NCI-H1436 (cell line): ENCODE data around the gene SCP2D1.
"Not testable (repeated sequence)": the region's sequence is repeated elsewhere in the genome, so short reads cannot be mapped to it uniquely, and the experiment has no call there.

Source experiments
- DNase-seq: peaks from one replicate; lab custom pipeline; 2025; lab: John Stamatoyannopoulos, UW

SCP2D1 gene

DNA sequence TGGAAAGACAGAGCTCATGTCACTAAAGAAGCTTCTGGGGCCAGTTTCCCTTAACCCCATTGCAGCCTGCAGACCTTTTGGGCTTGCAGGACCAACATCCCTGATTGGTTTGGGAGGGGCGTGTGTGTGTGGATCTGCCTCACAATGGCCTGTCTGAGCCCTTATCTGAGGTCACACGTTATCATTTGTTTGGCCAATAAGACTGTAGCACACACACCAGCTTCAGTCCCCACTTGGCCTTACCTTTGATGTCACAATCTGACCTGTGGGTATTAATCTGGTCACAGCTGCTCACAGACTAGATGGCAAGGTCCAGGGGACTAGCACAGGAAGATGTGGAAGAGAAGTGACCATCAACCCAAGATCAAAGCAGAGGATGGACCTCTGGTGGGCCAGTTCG is at the start of gene SCP2D1:
Gene SCP2D1 (plus strand): TSS at position 301 of the 400 bp plus-strand sequence. CDS start 33 bp downstream, at position 334.
- no peak for DNase-seq

GRCh38 chr20:18767676-18768075 is 45.9 kb upstream of the SCP2D1 start:
- no peak for DNase-seq

DNA sequence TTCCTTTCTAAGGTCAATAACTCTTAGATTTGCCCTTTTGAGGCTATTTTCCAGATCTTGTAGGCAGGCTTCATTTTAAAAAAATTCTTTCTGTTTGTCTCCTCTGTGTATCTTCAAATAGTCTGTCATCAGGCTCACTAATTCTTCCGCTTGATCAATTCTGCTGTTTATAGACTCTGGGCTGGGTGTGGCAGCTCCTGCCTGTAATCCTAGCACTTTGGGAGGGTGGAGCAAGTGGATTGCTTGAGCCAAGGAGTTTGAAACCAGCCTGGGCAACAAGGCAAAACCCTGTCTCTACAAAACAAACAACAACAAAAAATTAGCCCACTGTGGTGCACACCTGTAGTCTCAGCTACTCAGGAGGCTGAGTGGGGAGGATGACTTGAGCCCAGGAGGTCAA is 40.0 kb upstream of the SCP2D1 start:
- no peak for DNase-seq

DNA sequence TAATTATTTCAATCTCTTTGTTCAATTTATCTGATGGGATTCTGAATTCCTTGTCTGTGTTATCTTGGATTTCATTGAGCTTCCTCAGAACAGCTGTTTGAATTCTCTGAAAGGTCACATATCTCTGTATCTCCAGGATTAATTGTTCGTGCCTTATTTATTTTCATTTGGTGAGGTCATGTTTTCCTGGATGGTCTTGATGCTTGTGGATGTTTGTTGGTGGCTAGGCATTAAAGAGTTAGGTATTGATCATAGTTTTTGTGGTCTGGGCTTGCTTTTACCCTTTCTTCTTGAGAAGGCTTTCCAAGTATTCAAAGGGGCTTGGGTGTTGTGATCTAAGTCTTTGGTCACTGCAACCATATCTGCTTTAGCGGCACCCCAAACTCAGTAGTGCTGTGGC is 39.4 kb upstream of the SCP2D1 start:
- no peak for DNase-seq

GRCh38 chr20:18775633-18776032 is 38.0 kb upstream of the SCP2D1 start:
- DNase-seq, result no peak

- no peak for DNase-seq
Measured at GRCh38 chr20:18778690-18779392, 34.7 kb upstream of the SCP2D1 start.

DNA sequence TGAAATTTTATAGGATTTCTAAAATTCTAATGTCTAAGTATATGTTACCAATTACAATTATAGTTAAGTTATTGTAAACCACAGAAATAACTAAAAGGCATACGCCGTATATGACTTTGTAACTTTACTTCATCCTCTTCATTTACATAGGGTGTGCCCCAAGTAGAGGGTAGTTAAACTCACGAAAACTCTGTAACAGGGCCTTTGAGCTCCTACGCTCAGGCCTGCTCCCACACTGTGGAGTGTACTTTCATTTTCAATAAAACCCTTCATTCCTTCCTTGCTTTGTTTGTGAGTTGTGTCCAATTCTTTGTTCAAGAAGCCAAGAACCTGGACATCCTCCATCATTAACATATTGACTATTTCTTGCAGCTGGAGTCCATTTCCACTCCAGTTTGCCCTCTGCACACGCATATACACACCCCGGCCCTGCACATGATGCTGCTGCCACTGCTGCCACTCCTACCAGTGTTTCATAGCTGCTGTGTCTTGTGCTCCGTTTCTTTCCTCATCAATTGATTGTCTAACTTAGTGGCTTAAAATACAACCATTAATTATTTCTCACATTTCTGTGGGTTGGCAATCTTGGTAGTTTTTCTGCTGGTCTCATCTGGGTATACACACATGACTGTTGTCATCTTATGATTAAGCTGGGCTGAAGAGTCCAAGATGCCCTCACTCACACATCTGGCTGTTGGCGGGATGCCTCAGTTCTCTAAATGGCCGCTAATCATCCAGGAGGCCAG is 33.0 kb upstream of the SCP2D1 start:
- no peak for DNase-seq

DNA sequence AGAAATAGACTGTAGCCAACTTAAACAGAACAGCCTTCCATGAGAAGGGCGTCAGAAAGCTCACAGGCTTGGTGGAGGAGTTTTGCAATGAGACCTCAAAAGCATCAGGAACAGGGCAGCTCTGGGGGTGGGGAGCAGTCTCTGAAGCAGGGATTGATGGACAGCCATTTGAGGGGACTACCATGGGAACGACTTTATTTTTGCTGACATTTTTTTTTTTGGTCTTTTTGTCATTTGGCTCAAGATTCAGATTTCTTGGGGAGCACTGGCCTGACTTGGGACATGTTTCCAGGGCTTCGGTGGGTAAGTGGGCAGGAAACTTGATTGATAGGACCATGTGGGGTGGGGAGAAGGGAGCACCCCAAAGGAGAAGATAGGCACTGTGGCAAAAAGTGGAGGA is 32.1 kb upstream of the SCP2D1 start:
- DNase-seq, result no peak

- DNase-seq, result no peak
Measured at GRCh38 chr20:18783385-18783959, 30.1 kb upstream of the SCP2D1 start.

GRCh38 chr20:18787046-18787445 is 26.5 kb upstream of the SCP2D1 start:
- DNase-seq, result not testable (repeated sequence)

GRCh38 chr20:18788021-18788420 is 25.6 kb upstream of the SCP2D1 start:
- DNase-seq, result no peak

DNA sequence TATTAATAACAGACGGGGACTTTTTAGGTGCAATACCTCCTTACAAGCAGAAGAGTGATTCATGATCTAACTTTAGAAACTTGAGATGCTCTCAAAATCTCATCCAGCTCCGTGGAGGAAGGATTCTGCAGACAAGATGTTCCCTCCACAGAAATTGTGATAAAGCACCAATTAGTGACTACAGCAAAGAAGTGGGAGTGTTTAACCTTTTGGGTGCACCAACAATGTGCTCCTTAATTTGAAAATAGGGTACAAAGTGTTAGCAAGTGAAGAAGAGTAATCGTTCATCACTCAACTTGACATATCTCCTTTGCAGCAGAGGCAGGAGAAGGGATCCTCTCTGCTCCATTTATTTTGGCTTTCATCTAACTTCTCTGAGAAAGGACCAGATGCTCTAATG is 22.8 kb upstream of the SCP2D1 start:
- DNase-seq, result no peak

DNA sequence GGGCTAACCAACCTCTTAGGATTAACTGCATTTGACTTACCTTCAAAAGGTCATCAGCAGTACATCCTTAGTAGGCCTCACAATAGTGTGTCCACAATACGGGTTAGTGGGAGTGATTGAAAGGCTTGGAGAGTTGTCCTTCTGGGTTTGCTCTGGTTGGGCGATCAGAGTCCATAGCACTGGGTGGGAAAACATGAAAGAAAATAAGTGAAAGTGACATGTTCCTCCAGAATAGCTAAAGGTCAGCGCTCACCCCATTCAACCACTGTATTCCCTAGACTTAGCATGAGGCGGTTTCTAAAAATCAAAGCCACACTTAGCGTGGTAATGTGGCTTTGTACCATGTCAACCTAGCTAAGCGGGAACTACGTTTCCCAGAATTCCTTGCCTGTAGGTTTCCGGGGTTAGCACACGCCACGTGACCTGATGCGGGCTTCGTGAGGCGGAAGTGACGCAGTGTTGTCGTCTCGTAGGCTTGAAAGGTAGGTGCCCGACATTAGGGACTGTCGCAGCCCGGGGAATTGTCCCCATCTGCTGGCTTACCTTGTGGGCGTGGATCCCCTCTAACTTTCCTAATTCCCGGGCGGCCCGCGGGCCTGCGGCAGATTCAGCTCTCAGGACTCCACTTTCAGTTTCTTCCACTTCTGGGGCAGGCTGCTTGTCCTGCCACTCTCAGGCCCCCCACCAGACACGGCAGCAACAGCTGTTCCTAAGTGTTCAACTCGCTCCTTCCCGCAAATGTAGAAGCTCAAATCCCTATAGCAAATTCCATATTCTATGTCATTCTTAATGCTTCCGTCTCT is 19.8 kb upstream of the SCP2D1 start:
- peak; percentile 93 for DNase-seq

DNA sequence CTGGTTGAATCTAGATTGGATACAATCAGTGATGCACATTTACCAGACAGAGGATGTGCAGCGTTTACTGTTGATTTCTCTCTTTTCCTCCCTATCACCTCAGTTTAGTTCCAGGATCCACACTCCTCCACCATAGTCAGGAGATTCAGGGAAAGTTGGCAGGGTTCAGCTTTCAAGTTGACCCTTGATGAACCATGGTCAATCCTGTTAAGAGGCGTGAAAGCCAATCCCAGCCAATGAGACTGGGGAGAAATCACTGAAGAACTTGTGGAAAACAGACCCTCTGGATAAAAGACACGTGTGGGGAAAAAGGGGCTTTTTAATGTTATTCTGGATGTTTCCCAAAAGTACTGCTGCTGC is 19.2 kb upstream of the SCP2D1 start:
- DNase-seq, result no peak

DNA sequence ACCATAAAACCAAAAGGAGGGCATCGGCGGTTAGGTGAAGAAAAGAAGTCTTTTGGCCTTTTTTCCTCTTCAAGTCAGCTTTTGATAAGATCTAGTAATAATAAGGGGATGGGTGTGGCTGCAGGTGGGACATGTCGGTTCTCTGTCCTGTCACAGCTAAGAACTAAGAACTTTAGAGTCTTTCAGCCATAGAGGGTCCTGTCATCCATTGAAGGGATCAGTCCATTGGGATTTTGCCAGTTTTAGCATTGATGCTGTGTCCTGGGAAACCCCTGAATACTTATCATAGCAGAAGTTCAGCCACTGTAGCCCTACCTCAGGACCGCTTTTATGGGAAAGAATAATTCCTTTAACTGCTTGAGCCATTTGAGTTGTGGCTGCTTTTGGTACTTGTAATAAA is 18.2 kb upstream of the SCP2D1 start:
- no peak for DNase-seq

GRCh38 chr20:18796282-18796833 is 17.2 kb upstream of the SCP2D1 start:
- no peak for DNase-seq

- no peak for DNase-seq
Measured at GRCh38 chr20:18801516-18801915, 12.1 kb upstream of the SCP2D1 start.

DNA sequence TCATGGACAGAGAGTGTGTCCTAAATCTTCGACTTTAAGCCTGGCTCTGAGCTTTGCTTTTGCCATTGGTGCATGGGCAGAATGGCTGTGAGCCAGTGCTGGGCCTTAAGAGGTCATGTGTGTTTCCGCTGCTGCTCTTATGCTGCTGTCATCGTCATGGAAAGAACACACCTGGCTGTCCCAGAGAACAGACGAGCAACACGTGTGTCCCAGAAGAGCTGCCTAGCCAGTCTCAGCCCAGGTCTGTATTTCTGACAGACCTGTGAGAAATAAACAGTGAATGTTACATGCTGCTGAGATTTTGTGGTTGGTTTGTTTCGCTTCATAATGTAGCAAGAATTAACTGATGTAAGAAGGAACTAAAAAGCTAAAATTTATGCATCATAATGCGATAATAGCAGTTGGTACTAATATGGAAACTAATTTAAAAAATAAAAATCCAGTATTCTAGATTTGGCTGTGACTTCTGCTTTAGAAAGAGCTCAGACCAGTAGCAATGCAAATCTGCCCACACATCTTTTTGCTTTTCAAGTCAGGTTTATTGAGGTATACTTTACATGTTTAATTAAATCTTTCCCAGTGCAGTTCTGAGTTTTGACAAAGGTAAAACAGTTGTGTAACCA is 11.5 kb upstream of the SCP2D1 start:
- DNase-seq, result no peak

- DNase-seq, result no peak
Measured at GRCh38 chr20:18805881-18806280, 7.7 kb upstream of the SCP2D1 start.

- DNase-seq, result no peak
Measured at GRCh38 chr20:18808712-18809111, 4.9 kb upstream of the SCP2D1 start.

DNA sequence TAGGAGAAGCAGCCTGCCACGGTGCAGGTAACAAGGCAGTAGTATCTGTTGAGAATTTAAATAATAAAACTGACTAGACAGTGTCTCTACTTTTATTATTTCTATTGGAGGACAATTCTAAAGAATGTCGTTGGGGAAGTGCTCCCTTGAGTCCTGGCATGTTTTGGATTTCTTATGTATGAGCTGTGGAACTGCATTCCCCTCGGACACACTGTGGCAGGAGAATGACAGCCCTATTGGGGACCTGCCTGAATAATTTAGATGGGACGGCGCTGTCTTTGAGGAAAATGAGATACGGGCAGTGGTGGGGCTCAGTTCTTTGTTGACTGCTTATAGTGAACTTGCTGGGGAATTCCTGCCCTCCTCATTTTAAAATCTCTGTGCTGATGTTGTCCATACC is 2.4 kb upstream of the SCP2D1 start:
- no peak for DNase-seq

GRCh38 chr20:18811904-18812303 is 1.7 kb upstream of the SCP2D1 start:
- no peak for DNase-seq
